K562 (cell line): ENCODE measurements around the gene KCNC3. TPM values are rescaled to one million over a fixed set of nuclear protein-coding genes. Genes with fewer than 3 reads are reported as not detected.

Source experiments
- ATF4 ChIP-seq: fragments of 450-650 bp; formaldehyde crosslinking; IDR thresholded peaks from 2 replicates; pipeline ENCODE4 v1.4.0; 2022; ENCODE audit warnings: mild to moderate bottlenecking, moderate library complexity
- GMEB1 ChIP-seq: fragments of 250-450 bp; sonication (Bioruptor Pico); IDR thresholded peaks from 2 replicates; pipeline ENCODE4 v1.4.0; 2020; ENCODE audit warnings: mild to moderate bottlenecking
- HEY1 ChIP-seq: fragments of 250-450 bp; sonication (Bioruptor Pico); IDR thresholded peaks from 2 replicates; pipeline ENCODE4 v1.5.0; 2020; ENCODE audit warnings: mild to moderate bottlenecking, moderate library complexity, borderline replicate concordance
- POLR2AphosphoS5 ChIP-seq: IDR thresholded peaks from 2 replicates; pipeline ENCODE4 v1.6.1; 2011; ENCODE audit warnings: mild to moderate bottlenecking, low read depth, low read length, moderate library complexity; ENCODE audit not compliant: control insufficient read depth, insufficient read depth
- RBM25 ChIP-seq: fragments of 200-400 bp; formaldehyde crosslinking; IDR thresholded peaks from 2 replicates; pipeline ENCODE4 v1.6.1; 2018; ENCODE audit warnings: low read length, low read depth, moderate library complexity; ENCODE audit not compliant: severe bottlenecking
- RHOXF2B ChIP-seq: fragments of 250-450 bp; sonication (Bioruptor Pico); conservative IDR thresholded peaks from 2 replicates; pipeline ENCODE4 v1.5.1; 2021
- SUPT5H ChIP-seq: fragments of 450-650 bp; IDR thresholded peaks from 2 replicates; pipeline ENCODE4 v1.6.1; 2016
- ZBTB1 ChIP-seq: sonication (generic); formaldehyde crosslinking; IDR thresholded peaks from 2 replicates; pipeline ENCODE4 v1.8.1; 2023; ENCODE audit warnings: missing genetic modification reagents, low read depth, mild to moderate bottlenecking, borderline replicate concordance
- ZNF12 ChIP-seq: sonication (generic); formaldehyde crosslinking; IDR thresholded peaks from 2 replicates; pipeline ENCODE4 v1.4.0; 2020; ENCODE audit warnings: mild to moderate bottlenecking, missing genetic modification reagents
- ZNF140 ChIP-seq: fragments of 250-450 bp; sonication (Bioruptor Pico); IDR thresholded peaks from 2 replicates; pipeline ENCODE4 v1.8.0; 2021; ENCODE audit warnings: moderate library complexity, mild to moderate bottlenecking, inconsistent platforms
- polyA plus RNA-seq, 8 experiments: library from polyadenylated mRNA; depleted of rRNA in 4 of 8; stranded (reverse) in 5 of 8; unstranded in 3 of 8; fragments of >200 nt; fragmentation: Nextera tagmentation in 2 of 8; fragmentation: Illumina TruSeq in 1 of 8; extraction: Ambion mirVana in 2 of 8; extraction: Trizol in 1 of 8; gene quantifications; 2 replicates each; pipeline versions ENCODE4 v1.2.1 to v1.2.3, GENCODE V29; 2011 to 2014; ENCODE audit warnings: inconsistent platforms in 1 of 8, missing spikeins in 1 of 8
- total RNA-seq, 7 experiments: library from RNA; depleted of rRNA in 6 of 7; stranded (reverse); fragments of >200 nt in 6 of 7; fragmentation: Illumina TruSeq in 2 of 7; extraction: Trizol in 2 of 7; gene quantifications; 2 replicates each; pipeline versions ENCODE4 v1.2.1 to v1.2.3, GENCODE V29; 2011 to 2021; ENCODE audit warnings: low replicate concordance in 1 of 7
- TF ChIP-seq, protein P1 (sequence below): fragments of 450-650 bp; IDR thresholded peaks from 2 replicates; pipeline ENCODE4 v1.6.1; 2014; ENCODE audit warnings: low read depth, mild to moderate bottlenecking, moderate library complexity, borderline replicate concordance
- TF ChIP-seq, protein P2 (sequence below): fragments of 200-400 bp; formaldehyde crosslinking; IDR thresholded peaks from 2 replicates; pipeline ENCODE4 v1.6.1; 2017; ENCODE audit warnings: mild to moderate bottlenecking, low read depth, low read length, moderate library complexity
- TF ChIP-seq, protein P3 (sequence below): fragments of 250-450 bp; sonication (Bioruptor Pico); IDR thresholded peaks from 2 replicates; pipeline ENCODE4 v1.4.0; 2020; ENCODE audit warnings: mild to moderate bottlenecking, moderate library complexity

The KCNC3 gene
- total and polyA plus RNA-seq, 9 of the 15 experiments (the other 6 are each of a cell fraction or from before 2014, with no cell fraction given), result 0.03 to 26.2 (median 2.0) TPM

DNA sequence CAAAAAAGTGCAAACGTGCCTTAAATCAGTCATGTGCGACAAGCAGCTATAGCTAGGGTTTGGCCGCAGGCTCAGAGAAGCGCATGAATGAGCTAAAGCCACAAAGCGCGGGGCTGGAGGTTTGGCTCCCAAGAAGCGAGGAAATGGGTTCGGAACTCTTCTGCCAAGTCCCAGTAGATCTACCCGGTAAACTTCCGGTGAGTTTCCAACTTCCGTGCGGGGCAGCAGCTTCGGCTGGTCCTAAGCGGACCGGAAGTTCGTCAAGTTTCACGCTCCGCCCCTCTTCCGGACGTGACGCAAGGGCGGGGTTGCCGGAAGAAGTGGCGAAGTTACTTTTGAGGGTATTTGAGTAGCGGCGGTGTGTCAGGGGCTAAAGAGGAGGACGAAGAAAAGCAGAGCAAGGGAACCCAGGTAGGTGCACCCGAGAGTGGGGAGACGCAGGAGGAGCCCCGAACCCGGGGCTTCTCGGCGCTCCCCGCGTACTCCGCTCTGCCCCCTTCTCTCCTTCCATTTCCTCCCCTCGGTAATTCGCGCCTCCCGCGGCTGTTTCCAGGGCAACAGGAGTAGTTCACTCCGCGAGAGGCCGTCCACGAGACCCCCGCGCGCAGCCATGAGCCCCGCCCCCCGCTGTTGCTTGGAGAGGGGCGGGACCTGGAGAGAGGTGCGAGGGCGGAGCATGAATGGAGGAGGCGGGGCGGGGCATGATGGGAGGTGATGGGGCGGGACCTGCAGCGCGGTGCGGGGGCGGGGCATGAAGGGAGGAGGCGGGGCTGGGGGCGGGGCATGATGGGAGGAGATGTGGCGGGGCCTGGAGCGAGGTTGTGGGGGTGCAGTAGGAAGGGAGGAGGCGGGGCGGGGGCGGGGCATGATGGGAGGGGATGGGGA lies 47.2 kb upstream of the KCNC3 start, which contains the start of gene NR1H2 (continued):
- TF ChIP-seq RHOXF2B (CRISPR knock-in tag) (no peak), RBM25 (no peak), ZNF12 (no peak), SUPT5H (peak; percentile 88), GMEB1 (CRISPR knock-in tag) (peak; percentile 51; the same call in 1 of the 2 replicates), ZNF140 (CRISPR knock-in tag) (no peak), ATF4 (CRISPR knock-in tag) (peak; percentile 47), ZBTB1 (CRISPR knock-in tag) (no peak), POLR2AphosphoS5 (peak; percentile 89), HEY1 (CRISPR knock-in tag) (peak; percentile 25; the same call in 1 of the 2 replicates)
- TF ChIP-seq, protein P1, sequence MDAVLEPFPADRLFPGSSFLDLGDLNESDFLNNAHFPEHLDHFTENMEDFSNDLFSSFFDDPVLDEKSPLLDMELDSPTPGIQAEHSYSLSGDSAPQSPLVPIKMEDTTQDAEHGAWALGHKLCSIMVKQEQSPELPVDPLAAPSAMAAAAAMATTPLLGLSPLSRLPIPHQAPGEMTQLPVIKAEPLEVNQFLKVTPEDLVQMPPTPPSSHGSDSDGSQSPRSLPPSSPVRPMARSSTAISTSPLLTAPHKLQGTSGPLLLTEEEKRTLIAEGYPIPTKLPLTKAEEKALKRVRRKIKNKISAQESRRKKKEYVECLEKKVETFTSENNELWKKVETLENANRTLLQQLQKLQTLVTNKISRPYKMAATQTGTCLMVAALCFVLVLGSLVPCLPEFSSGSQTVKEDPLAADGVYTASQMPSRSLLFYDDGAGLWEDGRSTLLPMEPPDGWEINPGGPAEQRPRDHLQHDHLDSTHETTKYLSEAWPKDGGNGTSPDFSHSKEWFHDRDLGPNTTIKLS, result peak; percentile 32; the same call in 1 of the 2 replicates
- TF ChIP-seq, protein P2, sequence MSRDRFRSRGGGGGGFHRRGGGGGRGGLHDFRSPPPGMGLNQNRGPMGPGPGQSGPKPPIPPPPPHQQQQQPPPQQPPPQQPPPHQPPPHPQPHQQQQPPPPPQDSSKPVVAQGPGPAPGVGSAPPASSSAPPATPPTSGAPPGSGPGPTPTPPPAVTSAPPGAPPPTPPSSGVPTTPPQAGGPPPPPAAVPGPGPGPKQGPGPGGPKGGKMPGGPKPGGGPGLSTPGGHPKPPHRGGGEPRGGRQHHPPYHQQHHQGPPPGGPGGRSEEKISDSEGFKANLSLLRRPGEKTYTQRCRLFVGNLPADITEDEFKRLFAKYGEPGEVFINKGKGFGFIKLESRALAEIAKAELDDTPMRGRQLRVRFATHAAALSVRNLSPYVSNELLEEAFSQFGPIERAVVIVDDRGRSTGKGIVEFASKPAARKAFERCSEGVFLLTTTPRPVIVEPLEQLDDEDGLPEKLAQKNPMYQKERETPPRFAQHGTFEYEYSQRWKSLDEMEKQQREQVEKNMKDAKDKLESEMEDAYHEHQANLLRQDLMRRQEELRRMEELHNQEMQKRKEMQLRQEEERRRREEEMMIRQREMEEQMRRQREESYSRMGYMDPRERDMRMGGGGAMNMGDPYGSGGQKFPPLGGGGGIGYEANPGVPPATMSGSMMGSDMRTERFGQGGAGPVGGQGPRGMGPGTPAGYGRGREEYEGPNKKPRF, result no peak
- TF ChIP-seq, protein P3, sequence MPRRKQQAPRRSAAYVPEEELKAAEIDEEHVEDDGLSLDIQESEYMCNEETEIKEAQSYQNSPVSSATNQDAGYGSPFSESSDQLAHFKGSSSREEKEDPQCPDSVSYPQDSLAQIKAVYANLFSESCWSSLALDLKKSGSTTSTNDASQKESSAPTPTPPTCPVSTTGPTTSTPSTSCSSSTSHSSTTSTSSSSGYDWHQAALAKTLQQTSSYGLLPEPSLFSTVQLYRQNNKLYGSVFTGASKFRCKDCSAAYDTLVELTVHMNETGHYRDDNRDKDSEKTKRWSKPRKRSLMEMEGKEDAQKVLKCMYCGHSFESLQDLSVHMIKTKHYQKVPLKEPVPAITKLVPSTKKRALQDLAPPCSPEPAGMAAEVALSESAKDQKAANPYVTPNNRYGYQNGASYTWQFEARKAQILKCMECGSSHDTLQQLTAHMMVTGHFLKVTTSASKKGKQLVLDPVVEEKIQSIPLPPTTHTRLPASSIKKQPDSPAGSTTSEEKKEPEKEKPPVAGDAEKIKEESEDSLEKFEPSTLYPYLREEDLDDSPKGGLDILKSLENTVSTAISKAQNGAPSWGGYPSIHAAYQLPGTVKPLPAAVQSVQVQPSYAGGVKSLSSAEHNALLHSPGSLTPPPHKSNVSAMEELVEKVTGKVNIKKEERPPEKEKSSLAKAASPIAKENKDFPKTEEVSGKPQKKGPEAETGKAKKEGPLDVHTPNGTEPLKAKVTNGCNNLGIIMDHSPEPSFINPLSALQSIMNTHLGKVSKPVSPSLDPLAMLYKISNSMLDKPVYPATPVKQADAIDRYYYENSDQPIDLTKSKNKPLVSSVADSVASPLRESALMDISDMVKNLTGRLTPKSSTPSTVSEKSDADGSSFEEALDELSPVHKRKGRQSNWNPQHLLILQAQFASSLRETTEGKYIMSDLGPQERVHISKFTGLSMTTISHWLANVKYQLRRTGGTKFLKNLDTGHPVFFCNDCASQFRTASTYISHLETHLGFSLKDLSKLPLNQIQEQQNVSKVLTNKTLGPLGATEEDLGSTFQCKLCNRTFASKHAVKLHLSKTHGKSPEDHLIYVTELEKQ (CRISPR knock-in tag), result no peak
